HS-5 (cell line): ENCODE measurements around the gene SIK2.

ENCODE experiments used
- DNase-seq: peaks from one replicate; pipeline ENCODE4 v3.0.0-alpha.2; 2012; ENCODE audit warnings: low read depth

Gene SIK2

GRCh38 chr11:111730871-111731591 is 128.8 kb downstream of the SIK2 start:
- no peak for DNase-seq

- no peak for DNase-seq
Observed at GRCh38 chr11:111731821-111732220, 129.6 kb downstream of the SIK2 start.

GRCh38 chr11:111733016-111733415 is 130.8 kb downstream of the SIK2 start:
- no peak for DNase-seq

- DNase-seq: no peak
Observed at GRCh38 chr11:111733611-111734088, 131.4 kb downstream of the SIK2 start.

- no peak for DNase-seq
Observed at GRCh38 chr11:111734101-111734953, 132.1 kb downstream of the SIK2 start.

- DNase-seq: no peak
Observed at GRCh38 chr11:111734954-111735261, 132.7 kb downstream of the SIK2 start.

- DNase-seq: peak; percentile 90
Observed at GRCh38 chr11:111735262-111736116, 133.2 kb downstream of the SIK2 start.

- DNase-seq: no peak
Observed at GRCh38 chr11:111736181-111736590, 133.9 kb downstream of the SIK2 start.

- DNase-seq: no peak
Observed at GRCh38 chr11:111736621-111737443, 134.6 kb downstream of the SIK2 start.

- DNase-seq: no peak
Observed at GRCh38 chr11:111737444-111738210, 135.4 kb downstream of the SIK2 start.

GRCh38 chr11:111739299-111739698 is 137.1 kb downstream of the SIK2 start:
- no peak for DNase-seq

- DNase-seq: no peak
Observed at GRCh38 chr11:111741751-111742150, 139.5 kb downstream of the SIK2 start.

- DNase-seq: no peak
Observed at GRCh38 chr11:111743700-111744099, 141.5 kb downstream of the SIK2 start.

GRCh38 chr11:111745719-111746504 is 143.7 kb downstream of the SIK2 start:
- no peak for DNase-seq

GRCh38 chr11:111748035-111748804 is 146.0 kb downstream of the SIK2 start:
- no peak for DNase-seq

GRCh38 chr11:111749646-111750045 is 147.4 kb downstream of the SIK2 start:
- no peak for DNase-seq

- DNase-seq: no peak
Observed at GRCh38 chr11:111756097-111756496, 153.8 kb downstream of the SIK2 start.

- no peak for DNase-seq
Observed at GRCh38 chr11:111759376-111759775, 157.1 kb downstream of the SIK2 start.

GRCh38 chr11:111759778-111760407 is 157.6 kb downstream of the SIK2 start:
- DNase-seq: no peak
